Vagina (tissue), 2 donors: ENCODE data around the gene ZC3H4.

ENCODE experiments used
- CTCF ChIP-seq, 3 experiments: fragments of 450-650 bp in 2 of 3; fragments of 200-600 bp in 1 of 3; sonication (generic) in 1 of 3; IDR thresholded peaks; one replicate each; pipeline ENCODE4 v1.5.1; 2017 to 2019; ENCODE audit warnings: antibody characterized with exemption in 3 of 3, mild to moderate bottlenecking in 2 of 3, moderate library complexity in 2 of 3
- POLR2A ChIP-seq, 2 donors: fragments of 450-650 bp; IDR thresholded peaks; one replicate each; pipeline ENCODE4 v1.6.1; 2017; ENCODE audit warnings: antibody characterized with exemption in 2 of 2, mild to moderate bottlenecking in 2 of 2, moderate library complexity in 2 of 2

GRCh38 chr19:47134545-47134944 is 21.0 kb upstream of the ZC3H4 start:
- TF ChIP-seq CTCF (IDR thresholded peaks at IDR 0.05) (no peak), POLR2A (IDR thresholded peaks at IDR 0.05) (no peak)
